K562 (cell line): Measurements from ENCODE around the gene GRPEL2. TPM values are rescaled to one million over a fixed set of nuclear protein-coding genes. Genes with fewer than 3 reads are reported as not detected.
"Not testable (repeated sequence)": the region's sequence is repeated elsewhere in the genome, so short reads cannot be mapped to it uniquely, and the experiment has no call there.

Source experiments
- ATAC-seq: fragments of 200-7000 bp; cut with Tn5 transposase; 3 replicates; pipeline ENCODE4 v1.9.1; 2020; ENCODE audit warnings: moderate library complexity
- BruUV-seq: library from RNA; stranded (reverse); fragments of 400-500 nt; replicated peaks from 2 replicates; lab custom pipeline; 2021; lab: Mats Ljungman, UMichigan
- CTCF ChIA-PET: fragments of 300-600 bp; formaldehyde crosslinking; extraction: SDS; loops from one replicate; lab custom pipeline; 2021; ENCODE audit warnings: low intra/inter-chr PET ratio; lab: Yijun Ruan, JAX
- POLR2A ChIA-PET: fragments of 300-600, 350-650 bp; sonication (Branson Sonifier 250); formaldehyde crosslinking; extraction: SDS; loops from one replicate; lab custom pipeline; 2021; ENCODE audit warnings: antibody characterized with exemption, inconsistent platforms; lab: Yijun Ruan, JAX
- DNase-seq, 4 experiments: peaks; one replicate each; pipeline versions ENCODE4 v3.0.0 to v3.0.0-alpha.2; 2011 to 2018; ENCODE audit warnings: low spot score in 3 of 4, mixed read lengths in 3 of 4; ENCODE audit errors: extremely low read depth in 1 of 4
- FAIRE-seq: peaks from 2 replicates; lab custom pipeline; 2011; peaks lifted over from hg19 to GRCh38; lab: Jason Lieb, UNC
- H2AFZ ChIP-seq: 2 replicates; pipeline ENCODE4 v1.6.0; 2011; ENCODE audit warnings: low read depth, low read length, control low read depth, inconsistent platforms
- H3K27ac ChIP-seq: fragments of 200-600 bp; 3 replicates; pipeline ENCODE4 v1.8.0; 2011; ENCODE audit warnings: low read depth, mild to moderate bottlenecking, control low read depth, inconsistent platforms, low read length, moderate library complexity, mixed read lengths; ENCODE audit errors: extremely low read depth
- H3K27me3 ChIP-seq, 2 experiments: fragments of 300-600 bp in 1 of 2; 2 replicates in 1 of 2; 3 replicates in 1 of 2; pipeline versions ENCODE4 v1.6.0 to v1.8.0; 2011; ENCODE audit warnings: inconsistent platforms in 2 of 2, low read length in 2 of 2, mild to moderate bottlenecking in 1 of 2, mixed read lengths in 1 of 2, moderate library complexity in 1 of 2; ENCODE audit not compliant: control insufficient read depth in 2 of 2, insufficient read depth in 2 of 2
- H3K36me3 ChIP-seq: fragments of 300-600 bp; 3 replicates; pipeline ENCODE4 v1.8.0; 2011; ENCODE audit warnings: mild to moderate bottlenecking, low read length, inconsistent platforms; ENCODE audit not compliant: control insufficient read depth, insufficient read depth
- H3K4me1 ChIP-seq, 2 experiments: fragments of 200-600 bp in 1 of 2; replicated peaks in 1 of 2; 2 replicates in 1 of 2; 3 replicates in 1 of 2; pipeline versions ENCODE4 v1.5.1 to v1.8.0; 2011; ENCODE audit warnings: inconsistent platforms in 2 of 2, low read length in 2 of 2, mild to moderate bottlenecking in 1 of 2, mixed read lengths in 1 of 2, moderate library complexity in 1 of 2; ENCODE audit not compliant: control insufficient read depth in 2 of 2, insufficient read depth in 2 of 2
- H3K4me2 ChIP-seq: 2 replicates; pipeline ENCODE4 v1.6.1; 2011; ENCODE audit warnings: low read length, control low read depth, inconsistent platforms, mixed read lengths; ENCODE audit not compliant: insufficient read depth
- H3K4me3 ChIP-seq: fragments of 200-600 bp; sonication (generic), shearing (Covaris generic); 2 replicates; pipeline ENCODE4 v1.5.1; 2016; ENCODE audit warnings: control low read depth, inconsistent platforms
- H3K79me2 ChIP-seq: fragments of 200-600 bp; 3 replicates; pipeline ENCODE4 v1.8.0; 2011; ENCODE audit warnings: low read length, inconsistent platforms; ENCODE audit not compliant: control insufficient read depth, insufficient read depth
- H3K9ac ChIP-seq, 2 experiments: 2 replicates each; pipeline versions ENCODE4 v1.6.0 to v1.6.1; 2011; ENCODE audit warnings: low read depth in 2 of 2, low read length in 2 of 2, control low read depth in 1 of 2, inconsistent platforms in 1 of 2, mild to moderate bottlenecking in 1 of 2, mixed read lengths in 1 of 2; ENCODE audit not compliant: insufficient read depth in 1 of 2
- H3K9me1 ChIP-seq: one replicate; pipeline ENCODE4 v1.6.0; 2011; ENCODE audit warnings: inconsistent platforms, mild to moderate bottlenecking, low read length, moderate library complexity; ENCODE audit not compliant: control insufficient read depth, insufficient read depth
- H3K9me3 ChIP-seq: replicated peaks from 2 replicates; pipeline ENCODE4 v1.5.1; 2011; ENCODE audit warnings: low read depth, low read length, inconsistent platforms; ENCODE audit not compliant: control insufficient read depth, insufficient read depth
- H4K20me1 ChIP-seq: replicated peaks from 2 replicates; pipeline ENCODE4 v1.6.1; 2011; ENCODE audit warnings: low read length, inconsistent platforms, mixed read lengths; ENCODE audit not compliant: control insufficient read depth, insufficient read depth
- CBFB ChIP-seq: sonication (generic); formaldehyde crosslinking; IDR thresholded peaks from 2 replicates; pipeline ENCODE4 v1.4.0; 2020; ENCODE audit warnings: mild to moderate bottlenecking, missing genetic modification reagents
- CHD2 ChIP-seq: IDR thresholded peaks from 2 replicates; pipeline ENCODE4 v1.6.1; 2011; ENCODE audit warnings: low read depth, low read length
- ELK1 ChIP-seq: sonication (generic); formaldehyde crosslinking; IDR thresholded peaks from 2 replicates; pipeline ENCODE4 v1.8.1; 2022; ENCODE audit warnings: missing genetic modification reagents
- EP400 ChIP-seq: fragments of 450-650 bp; IDR thresholded peaks from 2 replicates; pipeline ENCODE4 v1.6.1; 2017; ENCODE audit warnings: antibody characterized with exemption, mild to moderate bottlenecking, moderate library complexity
- L3MBTL2 ChIP-seq: fragments of 450-650 bp; IDR thresholded peaks from 2 replicates; pipeline ENCODE4 v1.6.1; 2016; ENCODE audit warnings: mild to moderate bottlenecking, moderate library complexity
- MYC ChIP-seq, 2 experiments: fragments of 250-450 bp in 1 of 2; sonication (Bioruptor Pico) in 1 of 2; IDR thresholded peaks; 2 replicates each; pipeline versions ENCODE4 v1.5.1 to v1.6.1; 2012 to 2021; ENCODE audit warnings: low read depth in 2 of 2, borderline replicate concordance in 1 of 2, improper control_type of control experiment in 1 of 2, low read length in 1 of 2, mild to moderate bottlenecking in 1 of 2, moderate library complexity in 1 of 2
- RBM25 ChIP-seq: fragments of 200-400 bp; formaldehyde crosslinking; IDR thresholded peaks from 2 replicates; pipeline ENCODE4 v1.6.1; 2018; ENCODE audit warnings: low read length, low read depth, moderate library complexity; ENCODE audit not compliant: severe bottlenecking
- U2AF1 ChIP-seq: fragments of 200-400 bp; formaldehyde crosslinking; optimal IDR thresholded peaks from 2 replicates; pipeline ENCODE3; 2017; ENCODE audit warnings: mild to moderate bottlenecking, low read depth, low read length, moderate library complexity
- ZNF311 ChIP-seq: fragments of 250-450 bp; sonication (Bioruptor Pico); IDR thresholded peaks from 2 replicates; pipeline ENCODE4 v1.4.0; 2020; ENCODE audit warnings: mild to moderate bottlenecking, moderate library complexity
- ZNF316 ChIP-seq: fragments of 450-650 bp; IDR thresholded peaks from 2 replicates; pipeline ENCODE4 v1.6.1; 2016
- ZNF561 ChIP-seq: fragments of 450-650 bp; formaldehyde crosslinking; conservative IDR thresholded peaks from 2 replicates; pipeline ENCODE4 v1.4.0; 2020; ENCODE audit warnings: mild to moderate bottlenecking, moderate library complexity
- WGBS: fragments of 100-300 bp; shearing (Covaris generic); methylation state at CpG from one replicate; pipeline ENCODE4 v1.1.6; 2016; ENCODE audit warnings: low coverage, mixed read lengths; ENCODE audit not compliant: insufficient coverage; ENCODE audit errors: missing lambda C conversion rate; 5-methylcytosine and 5-hydroxymethylcytosine counted together
- in situ Hi-C: fragments of 300-500 bp; cut with MboI; formaldehyde crosslinking; loops from 4 replicates; pipeline ENCODE4 v1.15.0; 2018; ENCODE audit warnings: inconsistent platforms, mixed read lengths
- intact Hi-C: fragments of 100-400 bp; cut with micrococcal nuclease; formaldehyde crosslinking; loops from 2 replicates; pipeline ENCODE4 v1.14.2; 2022
- polyA plus RNA-seq, 8 experiments: library from polyadenylated mRNA; depleted of rRNA in 4 of 8; stranded (reverse) in 5 of 8; unstranded in 3 of 8; fragments of >200 nt; fragmentation: Nextera tagmentation in 2 of 8; fragmentation: Illumina TruSeq in 1 of 8; extraction: Ambion mirVana in 2 of 8; extraction: Trizol in 1 of 8; gene quantifications; 2 replicates each; pipeline versions ENCODE4 v1.2.1 to v1.2.3, GENCODE V29; 2011 to 2014; ENCODE audit warnings: inconsistent platforms in 1 of 8, missing spikeins in 1 of 8
- total RNA-seq, 7 experiments: library from RNA; depleted of rRNA in 6 of 7; stranded (reverse); fragments of >200 nt in 6 of 7; fragmentation: Illumina TruSeq in 2 of 7; extraction: Trizol in 2 of 7; gene quantifications; 2 replicates each; pipeline versions ENCODE4 v1.2.1 to v1.2.3, GENCODE V29; 2011 to 2021; ENCODE audit warnings: low replicate concordance in 1 of 7
- TF ChIP-seq, protein P1 (sequence below): fragments of 450-650 bp; IDR thresholded peaks from 2 replicates; pipeline ENCODE4 v1.6.1; 2014; ENCODE audit warnings: low read depth, mild to moderate bottlenecking, moderate library complexity, borderline replicate concordance

Gene GRPEL2
- total and polyA plus RNA-seq, 9 of the 15 experiments (the other 6 are each of a cell fraction or from before 2014, with no cell fraction given), result 11.2 to 40.5 (median 25.8) TPM

DNA sequence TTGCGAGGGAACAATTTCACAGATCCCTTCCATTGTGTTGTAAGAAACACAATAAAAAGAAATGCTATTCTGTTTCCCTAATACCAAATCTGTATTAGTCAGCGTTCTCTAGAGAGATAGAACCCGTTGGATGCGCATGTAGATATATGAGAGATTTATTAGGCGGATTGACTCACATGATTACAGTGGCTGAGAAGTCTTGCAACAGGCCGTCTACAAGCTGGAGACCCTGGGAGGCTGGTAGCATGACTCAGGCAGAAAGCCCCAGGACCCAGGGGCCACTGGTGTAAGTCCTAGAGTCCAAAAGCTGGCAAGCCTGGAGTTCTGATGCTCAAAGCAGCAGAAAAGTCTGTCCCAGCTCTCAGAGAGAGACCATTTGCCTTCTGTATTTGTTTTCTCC is 52.2 kb downstream of the GRPEL2 start (continued):
- TF ChIP-seq ELK1 (CRISPR knock-in tag), result no peak
- no peak for TF ChIP-seq U2AF1
- TF ChIP-seq CBFB, result no peak
- no peak for TF ChIP-seq EP400
- TF ChIP-seq ZNF311 (CRISPR knock-in tag), result no peak
- TF ChIP-seq ZNF561, result no peak
- TF ChIP-seq ZNF316, result peak; percentile 53

GRCh38 chr5:149398747-149399266 is 53.5 kb downstream of the GRPEL2 start:
- H3K36me3 ChIP-seq; in situ Hi-C loops; intact Hi-C loops; H3K4me2 ChIP-seq; BruUV-seq; H3K9me3 ChIP-seq; H3K4me3 ChIP-seq; CTCF ChIA-PET; H3K9ac ChIP-seq; H4K20me1 ChIP-seq; H3K79me2 ChIP-seq; H3K27me3 ChIP-seq; H3K9me1 ChIP-seq; ATAC-seq; FAIRE-seq; H3K27ac ChIP-seq; TF ChIP-seq MYC (CRISPR knock-in tag; IDR thresholded peaks at IDR 0.05; ENCODE audit: borderline replicate concordance, low read depth): not testable (repeated sequence)
- peak in 1 of 4 experiments; percentile 23 for DNase-seq
- POLR2A ChIA-PET, result interaction anchor here (0.7 kb wide), 1 partner anchor 153 kb away, joined by 3 read pairs; the partner anchor contains the start of gene CSNK1A1
- peak overlapping the region; percentile 43; the same call in 1 of the 2 replicates for H2AFZ ChIP-seq
- WGBS, result 51% methylated on average over 7 of the region's 7 CpGs
- H3K4me1 ChIP-seq, result peaks cover 7 to 17% of the 10 kb centered on the region in 2 experiments; a peak in 3 of 5 replicates
- TF ChIP-seq MYC (IDR thresholded peaks at IDR 0.05; ENCODE audit: low read depth, low read length) (peak; percentile 31; the same call in 1 of the 2 replicates), RBM25 (peak; percentile 35), CHD2 (peak; percentile 91), L3MBTL2 (0 out of 2 replicates have a peak, but pooled peaks have one; percentile 11), EP400 (peak; percentile 58; the same call in 1 of the 2 replicates)
- TF ChIP-seq, protein P1, sequence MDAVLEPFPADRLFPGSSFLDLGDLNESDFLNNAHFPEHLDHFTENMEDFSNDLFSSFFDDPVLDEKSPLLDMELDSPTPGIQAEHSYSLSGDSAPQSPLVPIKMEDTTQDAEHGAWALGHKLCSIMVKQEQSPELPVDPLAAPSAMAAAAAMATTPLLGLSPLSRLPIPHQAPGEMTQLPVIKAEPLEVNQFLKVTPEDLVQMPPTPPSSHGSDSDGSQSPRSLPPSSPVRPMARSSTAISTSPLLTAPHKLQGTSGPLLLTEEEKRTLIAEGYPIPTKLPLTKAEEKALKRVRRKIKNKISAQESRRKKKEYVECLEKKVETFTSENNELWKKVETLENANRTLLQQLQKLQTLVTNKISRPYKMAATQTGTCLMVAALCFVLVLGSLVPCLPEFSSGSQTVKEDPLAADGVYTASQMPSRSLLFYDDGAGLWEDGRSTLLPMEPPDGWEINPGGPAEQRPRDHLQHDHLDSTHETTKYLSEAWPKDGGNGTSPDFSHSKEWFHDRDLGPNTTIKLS, result peak; percentile 74; the same call in 1 of the 2 replicates
